ENCODE measurements around the gene CCDC77.
"Not testable (repeated sequence)": the region's sequence is repeated elsewhere in the genome, so short reads cannot be mapped to it uniquely, and the experiment has no call there.

Gene CCDC77

GRCh38 chr12:401235-402028 is at the start of gene CCDC77:
CCDC77 (plus strand) TSS chr12:401644; CDS start chr12:409384, 7,740 bp downstream.
- DNase-seq, result no peak

- no peak for DNase-seq
Observed at GRCh38 chr12:356276-356988, 45.0 kb upstream of the CCDC77 start.

GRCh38 chr12:359091-359490 is 42.4 kb upstream of the CCDC77 start:
- DNase-seq, result no peak

GRCh38 chr12:366820-367219 is 34.6 kb upstream of the CCDC77 start:
- no peak for DNase-seq

GRCh38 chr12:367972-368371 is 33.5 kb upstream of the CCDC77 start:
- DNase-seq, result no peak

- DNase-seq, result not testable (repeated sequence)
Observed at GRCh38 chr12:370739-371485, 30.5 kb upstream of the CCDC77 start.

- no peak for DNase-seq
Observed at GRCh38 chr12:386651-387050, 14.8 kb upstream of the CCDC77 start.

- DNase-seq, result no peak
Observed at GRCh38 chr12:388012-388411, 13.4 kb upstream of the CCDC77 start.

GRCh38 chr12:388541-389141 is 12.8 kb upstream of the CCDC77 start:
- DNase-seq, result no peak

- no peak for DNase-seq
Observed at GRCh38 chr12:389142-390096, 12.0 kb upstream of the CCDC77 start, which contains the start of gene KDM5A. KDM5A (minus strand) TSS chr12:389320; CDS start chr12:389091, 229 bp downstream.

- no peak for DNase-seq
Observed at GRCh38 chr12:400828-401227, 616 bp upstream of the CCDC77 start.

- no peak for DNase-seq
Observed at GRCh38 chr12:402029-402389, 565 bp downstream of the CCDC77 start.

- no peak for DNase-seq
Observed at GRCh38 chr12:414859-415258, 13.4 kb downstream of the CCDC77 start.

- DNase-seq, result no peak
Observed at GRCh38 chr12:418432-418831, 17.0 kb downstream of the CCDC77 start.

GRCh38 chr12:422526-422925 is 21.1 kb downstream of the CCDC77 start:
- no peak for DNase-seq

GRCh38 chr12:435737-436136 is 34.3 kb downstream of the CCDC77 start:
- DNase-seq, result not testable (repeated sequence)

GRCh38 chr12:442235-442884 is 40.9 kb downstream of the CCDC77 start:
- DNase-seq, result no peak

GRCh38 chr12:447141-447540 is 45.7 kb downstream of the CCDC77 start:
- no peak for DNase-seq

GRCh38 chr12:449203-449602 is 47.8 kb downstream of the CCDC77 start:
- no peak for DNase-seq

- no peak for DNase-seq
Observed at GRCh38 chr12:450438-450837, 49.0 kb downstream of the CCDC77 start.

- no peak for DNase-seq
Observed at GRCh38 chr12:452667-453210, 51.3 kb downstream of the CCDC77 start.

All from GOT3 (cell line).